Fibroblast of the aortic adventitia (primary cell): ENCODE data around the gene ALAS1. TPM values are rescaled to one million over a fixed set of nuclear protein-coding genes. Genes with fewer than 3 reads are reported as not detected.

Experiments
- DNase-seq: peaks from one replicate; pipeline ENCODE4 v3.0.0-alpha.2; 2010; ENCODE audit warnings: low read depth
- H3K4me3 ChIP-seq: 2 replicates; pipeline ENCODE4 v1.5.1; 2011; ENCODE audit warnings: low read depth, mild to moderate bottlenecking, control low read depth, low read length, moderate library complexity
- CTCF ChIP-seq: IDR thresholded peaks from 2 replicates; pipeline ENCODE4 v1.5.1; 2011; ENCODE audit warnings: mild to moderate bottlenecking, low read length, control low read depth, inconsistent platforms; ENCODE audit not compliant: insufficient read depth
- total RNA-seq: library from RNA; depleted of rRNA; stranded (reverse); fragments of >200 nt; gene quantifications from 2 replicates; pipeline ENCODE4 v1.2.3, GENCODE V29; 2012; ENCODE audit warnings: low replicate concordance

ALAS1 gene
- total RNA-seq, 1 donor = 40.8 TPM

GRCh38 chr3:52233108-52233591 is 35.2 kb downstream of the ALAS1 start:
- no peak for DNase-seq
- no peak overlapping the region for H3K4me3 ChIP-seq
- TF ChIP-seq CTCF = no peak

GRCh38 chr3:52233968-52234367 is 36.0 kb downstream of the ALAS1 start:
- no peak for TF ChIP-seq CTCF
- no peak for DNase-seq
- no peak overlapping the region for H3K4me3 ChIP-seq

- no peak for DNase-seq
- TF ChIP-seq CTCF = no peak
- H3K4me3 ChIP-seq = no peak overlapping the region
These were observed 36.8 kb downstream of the ALAS1 start for GRCh38 chr3:52234516-52235447.

- TF ChIP-seq CTCF = no peak
- DNase-seq = no peak
- H3K4me3 ChIP-seq = peak overlapping the region; percentile 35
These were observed 38.5 kb downstream of the ALAS1 start for GRCh38 chr3:52236424-52236886.

- TF ChIP-seq CTCF = no peak
- DNase-seq = no peak
- peak overlapping the region; percentile 78 for H3K4me3 ChIP-seq
These were observed 39.2 kb downstream of the ALAS1 start for GRCh38 chr3:52237006-52237656.

GRCh38 chr3:52237657-52238172 is 39.8 kb downstream of the ALAS1 start:
- H3K4me3 ChIP-seq = peak overlapping the region; percentile 78
- no peak for TF ChIP-seq CTCF
- DNase-seq = peak; percentile 85
